GM10266 (cell line): ENCODE data around the gene GPHN.

ENCODE experiments used
- DNase-seq: peaks from one replicate; pipeline ENCODE4 v3.0.0; 2012; ENCODE audit errors: extremely low spot score
- CTCF ChIP-seq: IDR thresholded peaks from 2 replicates; pipeline ENCODE4 v1.5.1; 2012; ENCODE audit warnings: mild to moderate bottlenecking, low read depth; ENCODE audit not compliant: control insufficient read depth, insufficient read depth; ENCODE audit errors: missing control alignments

Gene GPHN

GRCh38 chr14:66490143-66491111 is 17.5 kb upstream of the GPHN start:
- no peak for TF ChIP-seq CTCF
- DNase-seq, result no peak

- DNase-seq, result no peak
- no peak for TF ChIP-seq CTCF
Measured at GRCh38 chr14:66493750-66494149, 14.2 kb upstream of the GPHN start.

GRCh38 chr14:66495218-66496098 is 12.5 kb upstream of the GPHN start:
- peak; percentile 81 for TF ChIP-seq CTCF
- DNase-seq, result peak; percentile 34

- no peak for TF ChIP-seq CTCF
- no peak for DNase-seq
Measured at GRCh38 chr14:66496188-66496807, 11.6 kb upstream of the GPHN start.

- no peak for TF ChIP-seq CTCF
- DNase-seq, result no peak
Measured at GRCh38 chr14:66496911-66497310, 11.0 kb upstream of the GPHN start.

- no peak for DNase-seq
- no peak for TF ChIP-seq CTCF
Measured at GRCh38 chr14:66498311-66498710, 9.6 kb upstream of the GPHN start.
